ENCODE data around the gene DLK1.

Gene DLK1

GRCh38 chr14:100731846-100732765, 5.4 kb downstream of the DLK1 start:
- H3K4me1 ChIP-seq (ENCODE audit: control insufficient read depth in 2 of 2, insufficient read depth in 2 of 2, low read length in 2 of 2), result no peaks in the 10 kb centered on the region
- H3K36me3 ChIP-seq (ENCODE audit: control insufficient read depth in 2 of 2, insufficient read depth in 2 of 2, low read length in 2 of 2), result no peaks in the 10 kb centered on the region
- no peaks in the 10 kb centered on the region for H3K9me3 ChIP-seq (ENCODE audit: control insufficient read depth in 2 of 2, low read length in 2 of 2)
- H3K27ac ChIP-seq (ENCODE audit: low read depth in 2 of 2, low read length in 2 of 2), result no peak overlapping the region
- no peak overlapping the region for H3K9ac ChIP-seq (ENCODE audit: low read depth in 1 of 2, low read length in 2 of 2)
- H3K4me3 ChIP-seq (ENCODE audit: low read length in 2 of 2), result no peak overlapping the region
- peaks cover 6 to 18% of the 10 kb centered on the region in 2 donors for H3K27me3 ChIP-seq (ENCODE audit: control insufficient read depth in 2 of 2, insufficient read depth in 2 of 2, low read length in 2 of 2)

GRCh38 chr14:100732766-100733100, 6.0 kb downstream of the DLK1 start:
- Histone ChIP-seq H3K9me3 (ENCODE audit: control insufficient read depth in 2 of 2, low read length in 2 of 2) (no peaks in the 10 kb centered on the region), H3K27me3 (ENCODE audit: control insufficient read depth in 2 of 2, insufficient read depth in 2 of 2, low read length in 2 of 2) (peaks cover 6 to 13% of the 10 kb centered on the region in 2 donors), H3K4me1 (ENCODE audit: control insufficient read depth in 2 of 2, insufficient read depth in 2 of 2, low read length in 2 of 2) (no peaks in the 10 kb centered on the region), H3K27ac (ENCODE audit: low read depth in 2 of 2, low read length in 2 of 2) (no peak overlapping the region), H3K9ac (ENCODE audit: low read depth in 1 of 2, low read length in 2 of 2) (no peak overlapping the region), H3K36me3 (ENCODE audit: control insufficient read depth in 2 of 2, insufficient read depth in 2 of 2, low read length in 2 of 2) (no peaks in the 10 kb centered on the region), H3K4me3 (ENCODE audit: low read length in 2 of 2) (no peak overlapping the region)

GRCh38 chr14:100733152-100733850, 6.6 kb downstream of the DLK1 start:
- no peaks in the 10 kb centered on the region for H3K9me3 ChIP-seq (ENCODE audit: control insufficient read depth in 2 of 2, low read length in 2 of 2)
- peaks cover 6 to 8% of the 10 kb centered on the region in 2 donors for H3K27me3 ChIP-seq (ENCODE audit: control insufficient read depth in 2 of 2, insufficient read depth in 2 of 2, low read length in 2 of 2)
- no peaks in the 10 kb centered on the region for H3K36me3 ChIP-seq (ENCODE audit: control insufficient read depth in 2 of 2, insufficient read depth in 2 of 2, low read length in 2 of 2)
- no peak overlapping the region for H3K9ac ChIP-seq (ENCODE audit: low read depth in 1 of 2, low read length in 2 of 2)
- H3K4me1 ChIP-seq (ENCODE audit: control insufficient read depth in 2 of 2, insufficient read depth in 2 of 2, low read length in 2 of 2), result no peaks in the 10 kb centered on the region
- H3K27ac ChIP-seq (ENCODE audit: low read depth in 2 of 2, low read length in 2 of 2), result no peak overlapping the region
- H3K4me3 ChIP-seq (ENCODE audit: low read length in 2 of 2), result no peak overlapping the region

- H3K9me3 ChIP-seq (ENCODE audit: control insufficient read depth in 2 of 2, low read length in 2 of 2), result no peaks in the 10 kb centered on the region
- H3K9ac ChIP-seq (ENCODE audit: low read depth in 1 of 2, low read length in 2 of 2), result no peak overlapping the region
- peaks cover 0 to 8% of the 10 kb centered on the region in 2 donors for H3K27me3 ChIP-seq (ENCODE audit: control insufficient read depth in 2 of 2, insufficient read depth in 2 of 2, low read length in 2 of 2)
- no peak overlapping the region for H3K4me3 ChIP-seq (ENCODE audit: low read length in 2 of 2)
- H3K27ac ChIP-seq (ENCODE audit: low read depth in 2 of 2, low read length in 2 of 2), result no peak overlapping the region
- H3K4me1 ChIP-seq (ENCODE audit: control insufficient read depth in 2 of 2, insufficient read depth in 2 of 2, low read length in 2 of 2), result no peaks in the 10 kb centered on the region
- H3K36me3 ChIP-seq (ENCODE audit: control insufficient read depth in 2 of 2, insufficient read depth in 2 of 2, low read length in 2 of 2), result no peaks in the 10 kb centered on the region
These were observed 7.6 kb downstream of the DLK1 start for GRCh38 chr14:100734031-100734990.

GRCh38 chr14:100735271-100735670, 8.6 kb downstream of the DLK1 start:
- H3K4me1 ChIP-seq (ENCODE audit: control insufficient read depth in 2 of 2, insufficient read depth in 2 of 2, low read length in 2 of 2), result no peaks in the 10 kb centered on the region
- peaks cover 0 to 3% of the 10 kb centered on the region in 2 donors for H3K27me3 ChIP-seq (ENCODE audit: control insufficient read depth in 2 of 2, insufficient read depth in 2 of 2, low read length in 2 of 2)
- no peaks in the 10 kb centered on the region for H3K36me3 ChIP-seq (ENCODE audit: control insufficient read depth in 2 of 2, insufficient read depth in 2 of 2, low read length in 2 of 2)
- no peak overlapping the region for H3K9ac ChIP-seq (ENCODE audit: low read depth in 1 of 2, low read length in 2 of 2)
- H3K9me3 ChIP-seq (ENCODE audit: control insufficient read depth in 2 of 2, low read length in 2 of 2), result no peaks in the 10 kb centered on the region
- no peak overlapping the region for H3K4me3 ChIP-seq (ENCODE audit: low read length in 2 of 2)
- H3K27ac ChIP-seq (ENCODE audit: low read depth in 2 of 2, low read length in 2 of 2), result no peak overlapping the region

- no peaks in the 10 kb centered on the region for H3K27me3 ChIP-seq (ENCODE audit: control insufficient read depth in 2 of 2, insufficient read depth in 2 of 2, low read length in 2 of 2)
- no peak overlapping the region for H3K4me3 ChIP-seq (ENCODE audit: low read length in 2 of 2)
- no peaks in the 10 kb centered on the region for H3K4me1 ChIP-seq (ENCODE audit: control insufficient read depth in 2 of 2, insufficient read depth in 2 of 2, low read length in 2 of 2)
These were observed 9.8 kb downstream of the DLK1 start for GRCh38 chr14:100736269-100737180.

GRCh38 chr14:100737526-100737925, 10.8 kb downstream of the DLK1 start:
- H3K9me3 ChIP-seq (ENCODE audit: control insufficient read depth in 2 of 2, low read length in 2 of 2), result no peaks in the 10 kb centered on the region
- no peak overlapping the region for H3K9ac ChIP-seq (ENCODE audit: low read depth in 1 of 2, low read length in 2 of 2)
- H3K36me3 ChIP-seq (ENCODE audit: control insufficient read depth in 2 of 2, insufficient read depth in 2 of 2, low read length in 2 of 2), result no peaks in the 10 kb centered on the region
- H3K4me1 ChIP-seq (ENCODE audit: control insufficient read depth in 2 of 2, insufficient read depth in 2 of 2, low read length in 2 of 2), result no peaks in the 10 kb centered on the region
- H3K4me3 ChIP-seq (ENCODE audit: low read length in 2 of 2), result no peak overlapping the region
- H3K27ac ChIP-seq (ENCODE audit: low read depth in 2 of 2, low read length in 2 of 2), result no peak overlapping the region
- no peaks in the 10 kb centered on the region for H3K27me3 ChIP-seq (ENCODE audit: control insufficient read depth in 2 of 2, insufficient read depth in 2 of 2, low read length in 2 of 2)

More at GRCh38 chr14:100736269-100737180, 9.8 kb downstream of the DLK1 start:
- no peak overlapping the region for H3K27ac ChIP-seq (ENCODE audit: low read depth in 2 of 2, low read length in 2 of 2)
- no peaks in the 10 kb centered on the region for H3K36me3 ChIP-seq (ENCODE audit: control insufficient read depth in 2 of 2, insufficient read depth in 2 of 2, low read length in 2 of 2)
- H3K9ac ChIP-seq (ENCODE audit: low read depth in 1 of 2, low read length in 2 of 2), result no peak overlapping the region
- no peaks in the 10 kb centered on the region for H3K9me3 ChIP-seq (ENCODE audit: control insufficient read depth in 2 of 2, low read length in 2 of 2)

- Histone ChIP-seq H3K9me3 (ENCODE audit: control insufficient read depth in 2 of 2, low read length in 2 of 2) (no peaks in the 10 kb centered on the region), H3K9ac (ENCODE audit: low read depth in 1 of 2, low read length in 2 of 2) (no peak overlapping the region), H3K27ac (ENCODE audit: low read depth in 2 of 2, low read length in 2 of 2) (no peak overlapping the region), H3K4me1 (ENCODE audit: control insufficient read depth in 2 of 2, insufficient read depth in 2 of 2, low read length in 2 of 2) (no peaks in the 10 kb centered on the region), H3K4me3 (ENCODE audit: low read length in 2 of 2) (no peak overlapping the region), H3K27me3 (ENCODE audit: control insufficient read depth in 2 of 2, insufficient read depth in 2 of 2, low read length in 2 of 2) (no peaks in the 10 kb centered on the region), H3K36me3 (ENCODE audit: control insufficient read depth in 2 of 2, insufficient read depth in 2 of 2, low read length in 2 of 2) (no peaks in the 10 kb centered on the region)
These were observed 11.6 kb downstream of the DLK1 start for GRCh38 chr14:100738269-100738691.

- H3K4me1 ChIP-seq (ENCODE audit: control insufficient read depth in 2 of 2, insufficient read depth in 2 of 2, low read length in 2 of 2), result no peaks in the 10 kb centered on the region
- H3K9me3 ChIP-seq (ENCODE audit: control insufficient read depth in 2 of 2, low read length in 2 of 2), result no peaks in the 10 kb centered on the region
- H3K9ac ChIP-seq (ENCODE audit: low read depth in 1 of 2, low read length in 2 of 2), result no peak overlapping the region
- H3K4me3 ChIP-seq (ENCODE audit: low read length in 2 of 2), result no peak overlapping the region
- H3K27ac ChIP-seq (ENCODE audit: low read depth in 2 of 2, low read length in 2 of 2), result no peak overlapping the region
- no peaks in the 10 kb centered on the region for H3K27me3 ChIP-seq (ENCODE audit: control insufficient read depth in 2 of 2, insufficient read depth in 2 of 2, low read length in 2 of 2)
- no peaks in the 10 kb centered on the region for H3K36me3 ChIP-seq (ENCODE audit: control insufficient read depth in 2 of 2, insufficient read depth in 2 of 2, low read length in 2 of 2)
These were observed 12.0 kb downstream of the DLK1 start for GRCh38 chr14:100738704-100739131.
